ENCODE data around the gene EGFR. TPM values are rescaled to one million over a fixed set of nuclear protein-coding genes. Genes with fewer than 3 reads are reported as not detected.

EGFR gene
- 4.1 and 5.0 TPM in 2 replicates for total RNA-seq
- polyA plus RNA-seq: 1.3 and 1.5 TPM in 2 replicates
- 1.1 and 1.3 TPM in 2 replicates for polyA plus RNA-seq (2011; cell fraction: cytosol; rRNA removed)
- polyA plus RNA-seq (2011; cell fraction: nucleus; rRNA removed): 5.9 and 6.5 TPM in 2 replicates
- polyA plus RNA-seq (2012): 4.5 and 4.6 TPM in 2 replicates
- 5.4 and 7.0 TPM in 2 replicates for polyA minus RNA-seq
- 35.1 TPM for polyA minus RNA-seq (2011; cell fraction: cytosol; rRNA and poly(A)+ RNA removed)
- polyA minus RNA-seq (2011; cell fraction: nucleus; rRNA and poly(A)+ RNA removed): 6.3 and 7.0 TPM in 2 replicates
- percentile 48 among the genes with signal in this experiment for Bru-seq, nascent RNA
- BruChase-seq, experiment 1, labeled RNA remaining after a 6-hour chase: percentile 47 among the genes with signal in this experiment
- BruChase-seq, experiment 2, labeled RNA remaining after a 2-hour chase: percentile 54 among the genes with signal in this experiment
- long read RNA-seq, partial matches to known transcripts: 0 of 1 reads
- long read RNA-seq, other reads (novel, unspliced or antisense): 1 of 1 reads

GRCh38 chr7:55018361-55019190, at the start of gene EGFR:
EGFR (plus strand) TSS chr7:55019017; CDS start chr7:55019278, 261 bp downstream.
- Histone ChIP-seq H2AFZ (ENCODE audit: low read depth, low read length) (peak within 1 kb of the TSS; percentile 94), H3K4me3 (replicated peaks in 1 of 3; ENCODE audit: insufficient read depth in 1 of 3, low read depth in 1 of 3, low read length in 3 of 3) (peak within 1 kb of the TSS; percentile 69 to 84 (median 74)), H3K4me1 (ENCODE audit: control insufficient read depth, extremely low read depth, insufficient read depth, low read length) (peaks cover 10% of the 10 kb centered on the region), H3K9ac (replicated peaks; ENCODE audit: extremely low read depth, insufficient read depth, low read length) (peak within 1 kb of the TSS; percentile 44), H3K9me3 (replicated peaks; ENCODE audit: control insufficient read depth, insufficient read depth, low read length) (no peaks in the 10 kb centered on the region), H3K36me3 (ENCODE audit: control insufficient read depth in 2 of 2, extremely low read depth in 1 of 2, insufficient read depth in 2 of 2, low read length in 2 of 2) (no peaks in the 10 kb centered on the region), H3K27ac (ENCODE audit: insufficient read depth, low read depth, low read length) (peak within 1 kb of the TSS; percentile 40), H3K4me2 (ENCODE audit: insufficient read depth, low read length) (peak within 1 kb of the TSS; percentile 90), H3K9me1 (replicated peaks; ENCODE audit: control insufficient read depth, extremely low read depth, insufficient read depth, low read length) (no peaks in the 10 kb centered on the region), H3K79me2 (ENCODE audit: control insufficient read depth, insufficient read depth, low read length) (peaks cover 3% of the 10 kb centered on the region), H4K20me1 (replicated peaks; ENCODE audit: control insufficient read depth, extremely low read depth, insufficient read depth, low read length) (no peaks in the 10 kb centered on the region), H3K27me3 (ENCODE audit: control insufficient read depth in 2 of 2, insufficient read depth in 2 of 2, low read length in 2 of 2) (peaks cover 17 to 29% of the 10 kb centered on the region in 2 experiments)
- DNase-seq (ENCODE audit: low read depth, low spot score) (peak; percentile 64), FAIRE-seq (peak; percentile 72)
- dilution Hi-C loops (cut with MboI; ENCODE audit: extremely low pct_ligation_motif_present, low sequenced_read_pairs) (no loop called here), intact Hi-C loops (cut with micrococcal nuclease) (loop anchor here (1.0 to 10.0 kb wide), 3 partner anchors 114 to 237 kb away; no protein-coding TSS in a partner anchor)
- peak; percentile 30 for TF ChIP-seq POLR2AphosphoS5 (IDR thresholded peaks at IDR 0.05; ENCODE audit: insufficient read depth, low read depth, low read length)
- no peak for TF ChIP-seq POLR2A (IDR thresholded peaks at IDR 0.05; ENCODE audit: low read depth, low read length)
- TF ChIP-seq GATA2 (IDR thresholded peaks at IDR 0.05; ENCODE audit: insufficient read depth, insufficient read length, low read depth, low read length): no peak
- POLR2A ChIA-PET: no interaction called here
- CTCF ChIA-PET: interaction anchor here (0.6 to 3.8 kb wide), 16 partner anchors 11 to 397 kb away, joined by 3 to 39 read pairs (median 4); no protein-coding TSS in a partner anchor
- no TSS peak for BruUV-seq (replicated peaks)

Data from endothelial cell of umbilical vein (primary cell).